Ishikawa (cell line): ENCODE measurements around the gene NPAS3.

Experiments used
- CEBPB ChIP-seq: IDR thresholded peaks from 2 replicates; pipeline ENCODE4 v1.6.1; 2012
- CREB1 ChIP-seq: IDR thresholded peaks from 2 replicates; pipeline ENCODE4 v1.6.1; 2012; ENCODE audit warnings: low read depth
- EGR1 ChIP-seq: IDR thresholded peaks from 2 replicates; pipeline ENCODE4 v1.6.1; 2012
- EP300 ChIP-seq: IDR thresholded peaks from 2 replicates; pipeline ENCODE4 v1.6.1; 2012; ENCODE audit warnings: borderline replicate concordance
- FOXM1 ChIP-seq: IDR thresholded peaks from 2 replicates; pipeline ENCODE4 v1.6.1; 2012; ENCODE audit warnings: low read depth, borderline replicate concordance
- MAX ChIP-seq: IDR thresholded peaks from 2 replicates; pipeline ENCODE4 v1.6.1; 2012
- NFIC ChIP-seq: IDR thresholded peaks from 2 replicates; pipeline ENCODE4 v1.6.1; 2012
- RAD21 ChIP-seq: IDR thresholded peaks from 2 replicates; pipeline ENCODE4 v1.6.1; 2012; ENCODE audit warnings: low read depth
- REST ChIP-seq: IDR thresholded peaks from 2 replicates; pipeline ENCODE4 v1.6.1; 2012; ENCODE audit warnings: low read depth, mild to moderate bottlenecking
- TAF1 ChIP-seq: IDR thresholded peaks from 2 replicates; pipeline ENCODE4 v1.6.1; 2012; ENCODE audit warnings: low read depth, mild to moderate bottlenecking
- TCF12 ChIP-seq: IDR thresholded peaks from 2 replicates; pipeline ENCODE4 v1.6.1; 2012; ENCODE audit warnings: low read depth
- TEAD4 ChIP-seq: IDR thresholded peaks from 2 replicates; pipeline ENCODE4 v1.6.1; 2012
- USF1 ChIP-seq: IDR thresholded peaks from 2 replicates; pipeline ENCODE4 v1.6.1; 2012
- YY1 ChIP-seq: IDR thresholded peaks from 2 replicates; pipeline ENCODE4 v1.6.1; 2012; ENCODE audit warnings: low read depth
- ZBTB7A ChIP-seq: IDR thresholded peaks from 2 replicates; pipeline ENCODE4 v1.6.1; 2012; ENCODE audit warnings: low read depth

The NPAS3 gene

GRCh38 chr14:33636716-33637115, 698.0 kb downstream of the NPAS3 start:
- TF ChIP-seq ZBTB7A (no peak), MAX (no peak), TEAD4 (no peak), NFIC (no peak), RAD21 (no peak), FOXM1 (no peak), USF1 (no peak), EGR1 (no peak), REST (no peak), CREB1 (no peak)

- no peak for TF ChIP-seq ZBTB7A
- no peak for TF ChIP-seq USF1
- TF ChIP-seq EP300, result no peak
- TF ChIP-seq TEAD4, result no peak
- no peak for TF ChIP-seq NFIC
- no peak for TF ChIP-seq TCF12
Measured at GRCh38 chr14:33642080-33642479, 703.4 kb downstream of the NPAS3 start.

GRCh38 chr14:33642691-33643244, 704.1 kb downstream of the NPAS3 start:
- TF ChIP-seq NFIC, result no peak
- TF ChIP-seq MAX, result no peak
- TF ChIP-seq USF1, result no peak
- TF ChIP-seq EGR1, result no peak
- TF ChIP-seq CEBPB, result no peak
- no peak for TF ChIP-seq EP300
- TF ChIP-seq ZBTB7A, result no peak
- no peak for TF ChIP-seq YY1
- no peak for TF ChIP-seq TAF1
- no peak for TF ChIP-seq CREB1
- no peak for TF ChIP-seq RAD21
- TF ChIP-seq TCF12, result no peak
- TF ChIP-seq REST, result no peak
- TF ChIP-seq TEAD4, result no peak
- TF ChIP-seq FOXM1, result no peak

GRCh38 chr14:33643426-33644181, 704.9 kb downstream of the NPAS3 start:
- no peak for TF ChIP-seq REST
- TF ChIP-seq USF1, result no peak
- TF ChIP-seq ZBTB7A, result no peak
- TF ChIP-seq MAX, result no peak
- no peak for TF ChIP-seq TCF12
- TF ChIP-seq NFIC, result no peak
- TF ChIP-seq RAD21, result no peak
- no peak for TF ChIP-seq FOXM1
